Activated CD8-positive, alpha-beta memory T cell treated with anti-CD3 and anti-CD28 coated beads, Interleukin-2, amount 50 U/mL, for 24 hours (primary cell): ENCODE measurements around the gene IMMP2L.
"Not testable (repeated sequence)": the region's sequence is repeated elsewhere in the genome, so short reads cannot be mapped to it uniquely, and the experiment has no call there.

Experiments used
- DNase-seq: peaks from one replicate; pipeline ENCODE4 v3.0.0-alpha.2; 2020; ENCODE audit errors: extremely low read depth

Gene IMMP2L

GRCh38 chr7:111509288-111509687 is 53.0 kb downstream of the IMMP2L start:
- no peak for DNase-seq

- DNase-seq = no peak
Measured at GRCh38 chr7:111508387-111508786, 53.9 kb downstream of the IMMP2L start.

GRCh38 chr7:111505422-111505821 is 56.9 kb downstream of the IMMP2L start:
- not testable (repeated sequence) for DNase-seq

- DNase-seq = not testable (repeated sequence)
Measured at GRCh38 chr7:111501799-111502198, 60.5 kb downstream of the IMMP2L start.

GRCh38 chr7:111499027-111499426 is 63.3 kb downstream of the IMMP2L start:
- DNase-seq = no peak

GRCh38 chr7:111498391-111499007 is 63.8 kb downstream of the IMMP2L start:
- DNase-seq = no peak

- no peak for DNase-seq
Measured at GRCh38 chr7:111495173-111495810, 67.0 kb downstream of the IMMP2L start.

GRCh38 chr7:111492234-111492633 is 70.1 kb downstream of the IMMP2L start:
- no peak for DNase-seq

GRCh38 chr7:111486472-111487142 is 75.7 kb downstream of the IMMP2L start:
- no peak for DNase-seq

- DNase-seq = no peak
Measured at GRCh38 chr7:111485701-111486380, 76.5 kb downstream of the IMMP2L start.

GRCh38 chr7:111483078-111483477 is 79.2 kb downstream of the IMMP2L start:
- no peak for DNase-seq

- no peak for DNase-seq
Measured at GRCh38 chr7:111477462-111478225, 84.6 kb downstream of the IMMP2L start.

- DNase-seq = no peak
Measured at GRCh38 chr7:111476586-111477293, 85.6 kb downstream of the IMMP2L start.

GRCh38 chr7:111475959-111476358 is 86.3 kb downstream of the IMMP2L start:
- DNase-seq = no peak

- DNase-seq = no peak
Measured at GRCh38 chr7:111475419-111475748, 86.9 kb downstream of the IMMP2L start.

- DNase-seq = no peak
Measured at GRCh38 chr7:111474723-111475418, 87.4 kb downstream of the IMMP2L start.

- no peak for DNase-seq
Measured at GRCh38 chr7:111473449-111474198, 88.7 kb downstream of the IMMP2L start.

GRCh38 chr7:111470998-111471397 is 91.3 kb downstream of the IMMP2L start:
- no peak for DNase-seq

- DNase-seq = not testable (repeated sequence)
Measured at GRCh38 chr7:111469894-111470293, 92.4 kb downstream of the IMMP2L start.

GRCh38 chr7:111465774-111466173 is 96.5 kb downstream of the IMMP2L start:
- not testable (repeated sequence) for DNase-seq
